HCT116 (cell line): ENCODE measurements around the gene NKX2-1. TPM values are rescaled to one million over a fixed set of nuclear protein-coding genes. Genes with fewer than 3 reads are reported as not detected.
"Not testable (repeated sequence)": the region's sequence is repeated elsewhere in the genome, so short reads cannot be mapped to it uniquely, and the experiment has no call there.

Experiments used
- ATAC-seq: fragments of 200-7000 bp; cut with Tn5 transposase; 2 replicates; pipeline ENCODE4 v1.9.1; 2020; ENCODE audit warnings: mild to moderate bottlenecking, moderate library complexity
- BruUV-seq: library from RNA; stranded (reverse); fragments of 400-500 nt; replicated peaks from 2 replicates; lab custom pipeline; 2021; lab: Mats Ljungman, UMichigan
- CTCF ChIA-PET: fragments of 300-600 bp; sonication (Branson Sonifier 250); formaldehyde crosslinking; loops from one replicate; lab custom pipeline; 2021; ENCODE audit warnings: antibody characterized with exemption; lab: Charles Lee
- POLR2A ChIA-PET: fragments of 300-600, 350-600 bp; sonication (Branson Sonifier 250); formaldehyde crosslinking; loops from one replicate; lab custom pipeline; 2021; ENCODE audit warnings: antibody characterized with exemption; lab: Charles Lee
- RAD21 ChIA-PET, 2 experiments: fragments of 300-600 bp; sonication (Branson Sonifier 250); formaldehyde crosslinking; loops; one replicate each; lab custom pipeline; 2023; ENCODE audit warnings: low total read pairs in 2 of 2; ENCODE audit not compliant: uncharacterized antibody in 2 of 2, unreplicated experiment in 2 of 2, low non-redundant PET in 1 of 2; lab: Charles Lee
- DNase-seq: peaks from one replicate; pipeline ENCODE4 v3.0.0-alpha.2; 2010; ENCODE audit warnings: low read depth, low spot score
- H2AFZ ChIP-seq: fragments of 200-600 bp; shearing (Covaris generic), sonication (generic); 2 replicates; pipeline ENCODE4 v1.6.1; 2017; ENCODE audit warnings: low read depth, mixed run types, mixed read lengths, antibody characterized with exemption, low read length; ENCODE audit not compliant: poor library complexity, severe bottlenecking
- H3K27ac ChIP-seq: 2 replicates; pipeline ENCODE4 v1.5.1; 2012; ENCODE audit warnings: low read depth, low read length
- H3K27me3 ChIP-seq: fragments of 200-600 bp; sonication (generic); 2 replicates; pipeline ENCODE4 v1.6.1; 2016; ENCODE audit warnings: mixed run types, low read length, mixed read lengths; ENCODE audit not compliant: insufficient read depth
- H3K36me3 ChIP-seq, 2 experiments: fragments of 200-500 bp in 1 of 2; fragments of 200-600 bp in 1 of 2; sonication (Bioruptor generic) in 1 of 2; sonication (generic) in 1 of 2; 2 replicates each; pipeline versions ENCODE4 v1.5.1 to v1.6.1; 2014 to 2016; ENCODE audit warnings: low read length in 2 of 2, inconsistent platforms in 1 of 2, mixed read lengths in 1 of 2, mixed run types in 1 of 2; ENCODE audit not compliant: insufficient read depth in 2 of 2, control insufficient read depth in 1 of 2
- H3K4me1 ChIP-seq, 2 experiments: fragments of 200-600 bp in 1 of 2; sonication (generic) in 1 of 2; 2 replicates each; pipeline versions ENCODE4 v1.5.1 to v1.6.1; 2012 to 2017; ENCODE audit warnings: low read length in 2 of 2, inconsistent platforms in 1 of 2, mild to moderate bottlenecking in 1 of 2, mixed read lengths in 1 of 2, mixed run types in 1 of 2, moderate library complexity in 1 of 2; ENCODE audit not compliant: insufficient read depth in 2 of 2, control insufficient read depth in 1 of 2
- H3K4me2 ChIP-seq: fragments of 200-600 bp; sonication (generic); 2 replicates; pipeline ENCODE4 v1.6.1; 2017; ENCODE audit warnings: mixed run types, low read length, mixed read lengths
- H3K4me3 ChIP-seq, 2 experiments: fragments of 200-600 bp in 1 of 2; sonication (generic) in 1 of 2; replicated peaks in 1 of 2; 2 replicates each; pipeline ENCODE4 v1.5.1; 2011 to 2016; ENCODE audit warnings: low read length in 2 of 2, control low read depth in 1 of 2, low read depth in 1 of 2, mild to moderate bottlenecking in 1 of 2, mixed read lengths in 1 of 2, mixed run types in 1 of 2
- H3K79me2 ChIP-seq: fragments of 200-600 bp; sonication (generic); 2 replicates; pipeline ENCODE4 v1.6.1; 2017; ENCODE audit warnings: mild to moderate bottlenecking, mixed run types, low read length, moderate library complexity, mixed read lengths; ENCODE audit not compliant: insufficient read depth
- H3K9ac ChIP-seq: fragments of 200-600 bp; sonication (generic); 2 replicates; pipeline ENCODE4 v1.6.1; 2016; ENCODE audit warnings: low read length, mixed read lengths
- H3K9me2 ChIP-seq: fragments of 200-600 bp; sonication (generic), shearing (Covaris generic); 2 replicates; pipeline ENCODE4 v1.6.1; 2017; ENCODE audit warnings: mixed run types, mild to moderate bottlenecking, moderate library complexity; ENCODE audit not compliant: insufficient read depth
- H3K9me3 ChIP-seq, 2 experiments: fragments of 200-500 bp in 1 of 2; fragments of 200-600 bp in 1 of 2; sonication (Bioruptor generic) in 1 of 2; sonication (generic) in 1 of 2; 2 replicates each; pipeline ENCODE4 v1.6.1; 2014 to 2017; ENCODE audit warnings: low read length in 2 of 2, mixed read lengths in 2 of 2, inconsistent platforms in 1 of 2, low read depth in 1 of 2, mild to moderate bottlenecking in 1 of 2, mixed run types in 1 of 2, moderate library complexity in 1 of 2; ENCODE audit not compliant: control insufficient read depth in 1 of 2, insufficient read depth in 1 of 2
- H4K20me1 ChIP-seq: fragments of 200-600 bp; sonication (generic), shearing (Covaris generic); 2 replicates; pipeline ENCODE4 v1.6.1; 2017; ENCODE audit warnings: mixed run types, mild to moderate bottlenecking, moderate library complexity; ENCODE audit not compliant: insufficient read depth
- ATF3 ChIP-seq: IDR thresholded peaks from 2 replicates; pipeline ENCODE4 v1.6.1; 2012
- CEBPB ChIP-seq: IDR thresholded peaks from 2 replicates; pipeline ENCODE4 v1.6.1; 2012; ENCODE audit warnings: low read depth
- ELF1 ChIP-seq: IDR thresholded peaks from 2 replicates; pipeline ENCODE4 v1.6.1; 2012; ENCODE audit warnings: low read depth, borderline replicate concordance
- EZH2 ChIP-seq: fragments of 200-600 bp; sonication (generic); IDR thresholded peaks from 2 replicates; pipeline ENCODE4 v1.6.1; 2017; ENCODE audit warnings: antibody characterized with exemption, mixed run types
- FOSL1 ChIP-seq: IDR thresholded peaks from 2 replicates; pipeline ENCODE4 v1.6.1; 2012; ENCODE audit warnings: low read depth
- JUND ChIP-seq: IDR thresholded peaks from 2 replicates; pipeline ENCODE4 v1.6.1; 2012
- POLR2AphosphoS5 ChIP-seq: IDR thresholded peaks from 2 replicates; pipeline ENCODE4 v1.6.1; 2011; ENCODE audit warnings: mild to moderate bottlenecking, low read depth, low read length, moderate library complexity
- SRF ChIP-seq: IDR thresholded peaks from 2 replicates; pipeline ENCODE4 v1.6.1; 2012; ENCODE audit warnings: low read depth
- TCF7L2 ChIP-seq: IDR thresholded peaks from 2 replicates; pipeline ENCODE4 v1.7.0; 2011; ENCODE audit warnings: borderline replicate concordance, inconsistent platforms; ENCODE audit not compliant: insufficient read depth, insufficient read length; ENCODE audit errors: extremely low read depth
- YY1 ChIP-seq: IDR thresholded peaks from 2 replicates; pipeline ENCODE4 v1.6.1; 2011; ENCODE audit warnings: low read length, low read depth, moderate library complexity, mild to moderate bottlenecking; ENCODE audit not compliant: insufficient replicate concordance; ENCODE audit errors: extremely low read depth
- ZNF274 ChIP-seq: fragments of 200-500 bp; sonication (Bioruptor generic); IDR thresholded peaks from 2 replicates; pipeline ENCODE4 v1.6.1; 2014; ENCODE audit warnings: mild to moderate bottlenecking, low read depth, low read length, inconsistent platforms
- intact Hi-C: fragments of 100-400 bp; cut with micrococcal nuclease; formaldehyde crosslinking; loops from 2 replicates; pipeline ENCODE4 v1.10.0; 2022
- total RNA-seq: library from RNA; stranded (reverse); gene quantifications from one replicate; pipeline ENCODE4 v1.2.1, GENCODE V29; 2021; ENCODE audit not compliant: unreplicated experiment

The NKX2-1 gene
- total RNA-seq, 1 experiment from 2014 or later = 0.84 TPM

- Histone ChIP-seq H2AFZ (no peak overlapping the region), H3K27me3 (no peaks in the 10 kb centered on the region), H3K36me3 (no peaks in the 10 kb centered on the region), H3K4me2 (no peak overlapping the region), H3K27ac (no peak overlapping the region), H3K4me3 (no peak overlapping the region), H3K4me1 (peaks cover 0 to 10% of the 10 kb centered on the region in 2 experiments; a peak in 2 of 4 replicates), H3K9me2 (no peaks in the 10 kb centered on the region), H3K9ac (no peak overlapping the region), H4K20me1 (no peaks in the 10 kb centered on the region), H3K79me2 (no peaks in the 10 kb centered on the region), H3K9me3 (no peaks in the 10 kb centered on the region)
- BruUV-seq = no TSS peak
- RAD21 ChIA-PET = no interaction called here
- DNase-seq = peak; percentile 27
- TF ChIP-seq YY1 = no peak
- peak; percentile 39; the same call in 1 of the 2 replicates for TF ChIP-seq JUND
- peak; percentile 27; the same call in 1 of the 2 replicates for TF ChIP-seq FOSL1
- no peak for TF ChIP-seq POLR2AphosphoS5
- peak; percentile 71 for TF ChIP-seq SRF
- POLR2A ChIA-PET = no interaction called here
- ATAC-seq = no peak
- intact Hi-C loops = no loop called here
- CTCF ChIA-PET = interaction anchor here (1.0 kb wide), 1 partner anchor 10 kb away, joined by 3 read pairs; no protein-coding TSS in a partner anchor
Measured at GRCh38 chr14:36478782-36479181, 41.2 kb downstream of the NKX2-1 start.

GRCh38 chr14:36477266-36477665 lies 42.8 kb downstream of the NKX2-1 start:
- intact Hi-C loops = no loop called here
- Histone ChIP-seq H3K36me3 (no peaks in the 10 kb centered on the region), H3K9me3 (no peaks in the 10 kb centered on the region), H3K4me1 (peaks cover 0 to 10% of the 10 kb centered on the region in 2 experiments; a peak in 2 of 4 replicates), H4K20me1 (no peaks in the 10 kb centered on the region), H3K9ac (no peak overlapping the region), H3K27ac (no peak overlapping the region), H2AFZ (no peak overlapping the region), H3K79me2 (no peaks in the 10 kb centered on the region), H3K4me3 (no peak overlapping the region), H3K4me2 (no peak overlapping the region), H3K27me3 (no peaks in the 10 kb centered on the region), H3K9me2 (no peaks in the 10 kb centered on the region)
- POLR2A ChIA-PET = no interaction called here
- no TSS peak for BruUV-seq
- DNase-seq (no peak), ATAC-seq (no peak)
- CTCF ChIA-PET = no interaction called here
- TF ChIP-seq ATF3 (no peak), TCF7L2 (no peak), CEBPB (no peak), ELF1 (no peak), EZH2 (no peak), ZNF274 (no peak)
- RAD21 ChIA-PET = no interaction called here

- H3K4me3 ChIP-seq, POLR2A ChIA-PET, H3K79me2 ChIP-seq, H3K36me3 ChIP-seq, H3K9ac ChIP-seq, intact Hi-C loops, H4K20me1 ChIP-seq, H2AFZ ChIP-seq, H3K27me3 ChIP-seq, BruUV-seq, ATAC-seq, CTCF ChIA-PET, H3K27ac ChIP-seq, H3K9me3 ChIP-seq, DNase-seq, H3K4me2 ChIP-seq, H3K9me2 ChIP-seq: not testable (repeated sequence)
- RAD21 ChIA-PET = interaction anchor here in 1 of 2 experiments (0.7 kb wide), 1 partner anchor 44 kb away, joined by 4 read pairs; no protein-coding TSS in a partner anchor
- peaks cover 0 to 10% of the 10 kb centered on the region in 2 experiments; a peak in 2 of 4 replicates for H3K4me1 ChIP-seq
Measured at GRCh38 chr14:36476061-36476460, 44.0 kb downstream of the NKX2-1 start.
